ENCODE data around the gene KRT71.

DNA sequence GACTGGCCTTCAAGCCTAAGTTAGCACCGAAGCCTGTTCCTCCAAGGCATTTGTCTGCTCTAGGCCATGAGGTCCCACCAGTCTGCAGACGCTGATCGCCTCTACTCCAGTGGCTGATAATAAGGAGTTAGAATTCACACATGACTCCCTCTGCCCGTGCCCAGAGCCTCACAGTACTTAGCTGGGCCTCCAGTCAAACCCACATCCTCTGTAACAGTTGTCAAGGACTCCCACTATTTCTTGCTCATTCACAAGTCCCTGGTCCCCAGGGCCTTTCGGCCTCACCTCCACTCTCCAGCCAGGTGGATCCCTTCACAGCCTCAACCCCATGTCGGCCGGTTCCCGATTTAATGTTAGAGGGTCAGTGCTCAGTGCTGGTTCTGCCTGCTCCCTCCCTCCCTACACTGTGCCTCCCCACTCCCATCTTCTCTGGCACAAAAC is 26.4 kb downstream of the KRT71 start:
- TF ChIP-seq, protein P1, sequence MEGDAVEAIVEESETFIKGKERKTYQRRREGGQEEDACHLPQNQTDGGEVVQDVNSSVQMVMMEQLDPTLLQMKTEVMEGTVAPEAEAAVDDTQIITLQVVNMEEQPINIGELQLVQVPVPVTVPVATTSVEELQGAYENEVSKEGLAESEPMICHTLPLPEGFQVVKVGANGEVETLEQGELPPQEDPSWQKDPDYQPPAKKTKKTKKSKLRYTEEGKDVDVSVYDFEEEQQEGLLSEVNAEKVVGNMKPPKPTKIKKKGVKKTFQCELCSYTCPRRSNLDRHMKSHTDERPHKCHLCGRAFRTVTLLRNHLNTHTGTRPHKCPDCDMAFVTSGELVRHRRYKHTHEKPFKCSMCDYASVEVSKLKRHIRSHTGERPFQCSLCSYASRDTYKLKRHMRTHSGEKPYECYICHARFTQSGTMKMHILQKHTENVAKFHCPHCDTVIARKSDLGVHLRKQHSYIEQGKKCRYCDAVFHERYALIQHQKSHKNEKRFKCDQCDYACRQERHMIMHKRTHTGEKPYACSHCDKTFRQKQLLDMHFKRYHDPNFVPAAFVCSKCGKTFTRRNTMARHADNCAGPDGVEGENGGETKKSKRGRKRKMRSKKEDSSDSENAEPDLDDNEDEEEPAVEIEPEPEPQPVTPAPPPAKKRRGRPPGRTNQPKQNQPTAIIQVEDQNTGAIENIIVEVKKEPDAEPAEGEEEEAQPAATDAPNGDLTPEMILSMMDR (IDR thresholded peaks at IDR 0.05; ENCODE audit: low read depth, low read length), result no peak
- TF ChIP-seq MYC (IDR thresholded peaks at IDR 0.05; ENCODE audit: low read depth, low read length), result no peak
- TF ChIP-seq POLR2A (IDR thresholded peaks at IDR 0.05; ENCODE audit: extremely low read depth, insufficient read length), result no peak
